MM.1S (cell line): Measurements from ENCODE around the gene STXBP6.

Experiments
- CTCF ChIP-seq: fragments of 300-600 bp; sonication (generic); IDR thresholded peaks from 2 replicates; pipeline ENCODE4 v1.5.1; 2016; ENCODE audit warnings: antibody characterized with exemption, low read length, mixed read lengths
- EZH2phosphoT487 ChIP-seq: fragments of 300-600 bp; sonication (generic); IDR thresholded peaks from 2 replicates; pipeline ENCODE4 v1.6.1; 2018; ENCODE audit warnings: antibody characterized with exemption, low read length

DNA sequence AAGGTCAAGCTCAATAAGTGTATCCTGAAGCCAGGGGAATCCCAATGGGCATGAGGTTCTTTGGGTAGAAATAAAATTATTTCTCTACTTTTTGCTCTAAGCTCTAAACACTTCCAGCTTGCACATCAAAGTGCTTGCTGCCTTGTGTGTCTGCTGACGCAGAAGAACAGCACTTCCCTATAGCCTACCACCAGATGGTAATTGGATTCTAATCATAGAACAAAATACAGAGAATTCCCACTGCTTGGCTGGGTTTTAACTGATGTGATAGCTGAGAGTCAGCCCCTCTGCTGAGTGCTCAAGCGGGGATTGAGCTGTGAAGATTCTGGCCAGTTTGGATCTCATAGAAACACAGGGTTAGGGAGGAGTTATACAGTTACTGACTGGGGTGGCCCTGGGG is 283.5 kb downstream of the STXBP6 start:
- TF ChIP-seq CTCF (no peak), EZH2phosphoT487 (no peak)
